Mucosa of rectum (tissue), 2 donors: ENCODE measurements around the gene WIPI1.

ENCODE experiments used
- H3K27ac ChIP-seq, 2 donors: one replicate each; pipeline ENCODE4 v1.7.0; 2013; ENCODE audit warnings: inconsistent platforms in 2 of 2, low read depth in 2 of 2, low read length in 2 of 2
- H3K27me3 ChIP-seq, 2 donors: one replicate each; pipeline ENCODE4 v1.7.0; 2013; ENCODE audit warnings: low read length in 2 of 2; ENCODE audit not compliant: control insufficient read depth in 2 of 2, insufficient read depth in 2 of 2
- H3K36me3 ChIP-seq, 2 donors: one replicate each; pipeline ENCODE4 v1.7.0; 2013; ENCODE audit warnings: low read length in 2 of 2; ENCODE audit not compliant: control insufficient read depth in 2 of 2, insufficient read depth in 2 of 2
- H3K4me1 ChIP-seq, 2 donors: one replicate each; pipeline ENCODE4 v1.7.0; 2013; ENCODE audit warnings: low read length in 2 of 2, mild to moderate bottlenecking in 1 of 2; ENCODE audit not compliant: control insufficient read depth in 2 of 2, insufficient read depth in 2 of 2
- H3K4me3 ChIP-seq, 2 donors: one replicate each; pipeline ENCODE4 v1.7.0; 2013; ENCODE audit warnings: low read length in 2 of 2
- H3K9ac ChIP-seq, 2 donors: one replicate each; pipeline ENCODE4 v1.7.0; 2013; ENCODE audit warnings: low read length in 2 of 2, low read depth in 1 of 2, mild to moderate bottlenecking in 1 of 2
- H3K9me3 ChIP-seq, 2 donors: one replicate each; pipeline ENCODE4 v1.7.0; 2013; ENCODE audit warnings: low read length in 2 of 2; ENCODE audit not compliant: control insufficient read depth in 2 of 2
- donor health status: healthy.
- donor health status: Normal muscosa, but diverticular disease.

WIPI1 gene

GRCh38 chr17:68461122-68461539, 3.8 kb upstream of the WIPI1 start:
- H3K27ac ChIP-seq: peak overlapping the region in 1 of 2 donors; percentile 52
- H3K9me3 ChIP-seq: no peaks in the 10 kb centered on the region
- peaks cover 18 to 24% of the 10 kb centered on the region in 2 donors for H3K4me1 ChIP-seq
- H3K27me3 ChIP-seq: no peaks in the 10 kb centered on the region
- no peaks in the 10 kb centered on the region for H3K36me3 ChIP-seq
- no peak overlapping the region for H3K4me3 ChIP-seq
- no peak overlapping the region for H3K9ac ChIP-seq

- Histone ChIP-seq H3K9me3 (no peaks in the 10 kb centered on the region), H3K36me3 (no peaks in the 10 kb centered on the region), H3K9ac (no peak overlapping the region), H3K27me3 (no peaks in the 10 kb centered on the region), H3K4me1 (peaks cover 20 to 27% of the 10 kb centered on the region in 2 donors), H3K27ac (peak overlapping the region in 1 of 2 donors; percentile 52), H3K4me3 (no peak overlapping the region)
Observed at GRCh38 chr17:68460715-68461114, 3.4 kb upstream of the WIPI1 start.

GRCh38 chr17:68460146-68460545, 2.9 kb upstream of the WIPI1 start:
- H3K36me3 ChIP-seq: no peaks in the 10 kb centered on the region
- H3K27ac ChIP-seq: peak overlapping the region in 1 of 2 donors; percentile 32
- peaks cover 20 to 33% of the 10 kb centered on the region in 2 donors for H3K4me1 ChIP-seq
- no peaks in the 10 kb centered on the region for H3K27me3 ChIP-seq
- no peak overlapping the region for H3K4me3 ChIP-seq
- H3K9ac ChIP-seq: no peak overlapping the region
- no peaks in the 10 kb centered on the region for H3K9me3 ChIP-seq

GRCh38 chr17:68459037-68459639, 1.8 kb upstream of the WIPI1 start:
- Histone ChIP-seq H3K4me1 (peaks cover 20 to 36% of the 10 kb centered on the region in 2 donors), H3K27me3 (no peaks in the 10 kb centered on the region), H3K4me3 (no peak overlapping the region), H3K9me3 (no peaks in the 10 kb centered on the region), H3K36me3 (no peaks in the 10 kb centered on the region), H3K9ac (no peak overlapping the region), H3K27ac (peak overlapping the region in 1 of 2 donors; percentile 59)

- Histone ChIP-seq H3K4me1 (peaks cover 20 to 38% of the 10 kb centered on the region in 2 donors), H3K36me3 (no peaks in the 10 kb centered on the region), H3K27ac (peak overlapping the region; percentile 85 to 90), H3K4me3 (peak overlapping the region; percentile 66 to 78), H3K9me3 (no peaks in the 10 kb centered on the region), H3K27me3 (no peaks in the 10 kb centered on the region), H3K9ac (peak overlapping the region; percentile 77 to 82)
Observed at GRCh38 chr17:68458260-68459036, 1.2 kb upstream of the WIPI1 start.

- no peaks in the 10 kb centered on the region for H3K27me3 ChIP-seq
- H3K9ac ChIP-seq: peak overlapping the region; percentile 77 to 82
- no peaks in the 10 kb centered on the region for H3K9me3 ChIP-seq
- H3K36me3 ChIP-seq: no peaks in the 10 kb centered on the region
- H3K4me3 ChIP-seq: peak overlapping the region; percentile 66 to 78
- peak overlapping the region; percentile 85 to 90 for H3K27ac ChIP-seq
- peaks cover 17 to 40% of the 10 kb centered on the region in 2 donors for H3K4me1 ChIP-seq
Observed at GRCh38 chr17:68457539-68458259, 403 bp upstream of the WIPI1 start.

GRCh38 chr17:68456339-68457167, 743 bp downstream of the WIPI1 start:
- Histone ChIP-seq H3K9ac (peak overlapping the region; percentile 87 to 88), H3K4me3 (peak overlapping the region; percentile 89 to 90), H3K27me3 (no peaks in the 10 kb centered on the region), H3K9me3 (no peaks in the 10 kb centered on the region), H3K4me1 (peaks cover 15 to 40% of the 10 kb centered on the region in 2 donors), H3K27ac (peak overlapping the region; percentile 96), H3K36me3 (no peaks in the 10 kb centered on the region)

GRCh38 chr17:68455901-68456338, 1.4 kb downstream of the WIPI1 start:
- Histone ChIP-seq H3K36me3 (no peaks in the 10 kb centered on the region), H3K4me1 (peaks cover 18 to 39% of the 10 kb centered on the region in 2 donors), H3K27ac (peak overlapping the region; percentile 96), H3K9me3 (no peaks in the 10 kb centered on the region), H3K9ac (peak overlapping the region; percentile 87 to 88), H3K4me3 (peak overlapping the region; percentile 89 to 90), H3K27me3 (no peaks in the 10 kb centered on the region)

- H3K4me1 ChIP-seq: peaks cover 16 to 37% of the 10 kb centered on the region in 2 donors
- no peak overlapping the region for H3K27ac ChIP-seq
Observed at GRCh38 chr17:68453991-68454665, 3.2 kb downstream of the WIPI1 start.

More at GRCh38 chr17:68453991-68454665, 3.2 kb downstream of the WIPI1 start:
- Histone ChIP-seq H3K4me3 (no peak overlapping the region), H3K9ac (no peak overlapping the region), H3K36me3 (peaks cover 15 to 16% of the 10 kb centered on the region in 2 donors), H3K9me3 (no peaks in the 10 kb centered on the region), H3K27me3 (no peaks in the 10 kb centered on the region)
